ENCODE measurements around the gene CFAP20DC.
"Not testable (repeated sequence)": the region's sequence is repeated elsewhere in the genome, so short reads cannot be mapped to it uniquely, and the experiment has no call there.

CFAP20DC gene

DNA sequence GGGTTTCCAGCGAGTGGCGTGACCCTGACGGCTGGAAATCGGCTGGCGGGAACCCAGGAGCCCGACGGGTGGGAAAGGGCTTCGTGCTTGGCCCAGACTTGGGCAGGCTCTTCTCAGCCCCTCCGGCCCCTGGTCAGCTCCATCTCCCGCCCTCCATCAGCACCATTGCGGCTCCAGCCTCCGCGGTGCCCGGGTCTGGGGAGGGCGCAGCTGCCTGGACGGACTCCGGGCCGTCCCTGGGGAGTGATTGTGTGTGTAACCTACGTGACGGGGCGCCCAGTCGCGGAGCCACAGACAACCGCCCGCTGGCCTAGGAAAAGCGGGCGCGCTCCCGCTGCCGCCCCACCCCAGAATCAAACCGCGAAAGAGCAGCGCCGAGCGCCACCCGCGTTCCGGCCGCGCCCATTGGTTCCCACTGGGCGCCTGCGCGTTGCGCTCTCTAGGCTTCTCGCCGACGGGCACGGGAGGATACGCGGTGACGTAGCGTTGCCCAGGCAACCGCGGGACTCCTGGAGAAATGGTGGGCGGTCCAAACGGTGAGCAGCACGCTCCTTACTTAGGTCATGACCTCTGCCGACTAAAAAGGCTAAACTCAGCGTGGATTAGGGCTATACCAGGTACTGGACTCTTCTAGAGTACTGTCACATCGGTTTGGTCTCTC, at the start of gene CFAP20DC:
Gene CFAP20DC (minus strand): TSS at position 355 of the 661 bp plus-strand sequence. CDS start 394 bp downstream, outside the sequence.
- peak; percentile 93 for DNase-seq

DNA sequence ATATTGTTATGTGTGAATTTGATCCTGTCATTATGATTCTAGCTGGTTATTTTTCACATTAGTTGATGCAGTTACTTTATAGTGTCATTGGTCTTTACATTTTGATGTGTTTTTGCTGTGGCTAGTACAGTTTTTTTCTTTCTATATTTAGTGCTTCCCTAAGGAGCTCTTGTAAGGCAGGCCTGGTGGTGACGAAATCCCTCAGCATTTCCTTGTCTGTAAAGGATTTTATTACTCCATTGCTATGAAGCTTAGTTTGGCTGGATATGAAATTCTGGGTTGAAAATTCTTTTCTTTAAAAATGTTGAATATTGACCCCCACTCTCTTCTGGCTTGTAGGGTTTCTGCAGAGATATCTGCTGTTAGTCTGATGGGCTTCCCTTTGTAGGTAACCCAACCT, 48.7 kb upstream of the CFAP20DC start:
- not testable (repeated sequence) for DNase-seq

DNA sequence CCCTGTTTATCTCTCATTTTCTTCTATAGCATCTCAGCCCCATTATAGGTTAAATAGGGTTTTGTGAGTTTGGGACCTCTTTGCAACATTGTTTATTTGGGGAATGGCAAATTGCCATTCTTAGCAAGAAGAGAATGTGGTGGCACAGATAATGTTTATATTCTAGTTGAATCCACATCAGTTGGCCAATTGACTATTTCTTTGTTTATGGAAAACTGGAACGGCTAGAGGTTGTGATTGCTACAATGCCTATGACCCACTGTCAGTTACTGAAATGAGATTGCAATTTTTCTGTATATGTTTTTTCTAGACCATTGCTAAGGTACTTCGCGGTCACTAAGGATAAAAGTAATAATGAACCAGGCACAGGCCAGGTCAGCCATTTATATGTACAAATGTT, 44.6 kb upstream of the CFAP20DC start:
- DNase-seq, result no peak

GRCh38 chr3:59093521-59093920, 43.7 kb upstream of the CFAP20DC start:
- DNase-seq, result no peak

DNA sequence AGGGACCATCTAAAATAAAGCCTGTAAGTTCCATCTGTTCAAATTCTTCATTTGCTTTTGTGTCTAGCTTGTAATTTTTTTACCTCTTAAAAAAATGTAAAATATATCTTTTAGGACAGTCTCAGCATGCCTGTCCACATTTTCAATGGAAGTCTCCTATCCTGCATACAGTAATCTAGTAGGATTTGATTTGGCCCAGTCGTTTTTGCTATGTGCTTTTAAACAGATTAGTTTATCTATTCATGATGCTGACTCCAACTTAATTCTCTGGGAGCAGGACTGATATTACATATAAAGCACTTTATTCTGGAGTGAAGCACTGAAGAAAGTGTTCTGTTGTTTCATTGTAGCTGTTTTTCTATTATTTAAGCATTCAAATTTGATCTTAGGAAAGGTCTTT, 38.9 kb upstream of the CFAP20DC start:
- DNase-seq, result no peak

DNA sequence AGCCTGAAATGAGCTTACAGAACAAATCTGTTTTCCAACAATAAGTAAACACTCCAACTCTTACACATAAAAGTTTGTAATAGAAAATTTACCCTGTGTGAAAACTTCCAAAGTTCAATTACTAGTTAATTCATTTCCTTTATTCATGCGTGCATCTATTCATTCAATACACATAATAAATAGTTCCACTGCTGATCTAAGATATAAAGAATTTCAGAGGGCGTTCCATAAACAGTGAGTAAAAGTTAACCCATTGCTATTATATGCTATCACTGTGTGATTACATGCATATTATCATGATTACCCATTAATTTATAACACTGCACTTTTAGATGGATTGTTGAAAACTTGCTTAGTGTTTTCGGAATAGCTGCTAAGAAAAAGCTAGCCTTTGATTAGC, 36.2 kb upstream of the CFAP20DC start:
- no peak for DNase-seq

- no peak for DNase-seq
Measured at GRCh38 chr3:59084583-59084982, 34.8 kb upstream of the CFAP20DC start.

DNA sequence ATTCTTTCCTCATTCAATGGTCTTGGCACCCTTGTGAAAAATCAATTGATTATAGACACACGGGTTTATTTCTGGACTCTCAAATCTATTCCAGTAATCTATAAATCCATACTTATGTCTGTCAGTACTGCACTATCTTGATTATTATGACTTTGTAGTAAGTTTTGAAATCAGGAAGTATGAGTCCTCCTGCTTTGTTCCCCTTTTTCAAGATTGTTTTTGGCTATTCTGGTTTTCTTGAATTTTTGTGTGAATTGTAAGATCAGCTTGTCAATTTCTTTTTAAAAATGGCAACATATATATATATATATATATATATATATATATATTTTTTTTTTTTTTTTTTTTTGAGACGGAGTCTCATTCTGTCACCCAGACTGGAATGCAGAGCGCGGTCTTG, 32.3 kb upstream of the CFAP20DC start:
- DNase-seq, result no peak

GRCh38 chr3:59081071-59081470, 31.2 kb upstream of the CFAP20DC start:
- DNase-seq, result no peak

DNA sequence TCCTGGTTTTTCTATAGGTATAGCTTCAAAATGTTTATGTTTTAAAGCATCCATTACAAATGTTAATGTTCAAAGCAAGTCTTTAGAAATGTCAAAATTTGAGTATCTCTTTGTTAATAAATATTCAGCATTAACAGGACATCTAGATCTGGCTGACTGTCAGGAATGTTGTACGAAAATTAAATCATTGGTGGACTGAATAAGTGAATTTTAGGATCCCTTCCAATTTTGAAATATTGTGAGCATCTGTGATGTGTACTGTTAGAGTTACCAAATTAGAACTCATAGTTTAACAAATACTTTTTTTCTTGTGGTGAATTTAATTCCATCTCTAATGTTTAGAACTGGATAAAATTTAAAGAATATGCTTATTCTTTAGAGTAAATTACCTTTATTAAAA, 30.1 kb upstream of the CFAP20DC start:
- no peak for DNase-seq

DNA sequence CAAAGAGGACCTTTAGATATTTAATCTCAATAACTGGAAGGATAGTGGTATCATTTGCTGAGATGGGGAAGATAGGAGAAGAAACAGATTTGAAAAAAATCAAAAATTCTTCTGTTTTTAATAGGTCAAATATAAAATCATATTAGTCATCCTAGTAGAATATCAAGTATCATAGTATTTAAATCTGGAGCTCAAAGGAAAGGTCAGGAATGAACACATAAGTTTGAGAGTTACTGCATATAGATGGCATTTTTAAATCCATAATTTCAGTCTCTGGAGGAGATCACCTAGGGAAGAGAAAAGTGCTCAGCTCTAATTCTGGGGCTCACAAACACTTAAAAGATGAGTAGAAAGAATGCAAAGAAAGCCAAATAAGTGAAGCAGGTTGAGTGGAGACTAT, 24.9 kb upstream of the CFAP20DC start:
- DNase-seq, result no peak

DNA sequence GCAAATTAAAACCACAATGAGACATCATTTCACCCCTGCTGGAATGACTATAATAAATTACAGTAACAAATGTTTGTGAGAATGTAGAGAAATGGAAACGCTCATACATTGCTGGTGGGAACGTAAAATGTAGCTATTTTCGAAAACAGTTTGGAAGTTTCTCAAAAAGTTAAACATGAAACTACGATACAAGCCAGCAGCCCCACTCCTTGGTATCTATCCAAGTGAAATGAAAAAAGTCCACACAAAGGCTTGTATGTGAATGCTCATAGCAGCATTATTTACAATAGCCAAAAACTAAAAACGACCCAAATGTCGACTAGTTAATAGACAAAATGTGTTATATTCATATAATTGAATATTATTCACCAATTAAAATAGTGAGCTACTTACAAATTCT, 22.9 kb upstream of the CFAP20DC start:
- DNase-seq, result no peak

DNA sequence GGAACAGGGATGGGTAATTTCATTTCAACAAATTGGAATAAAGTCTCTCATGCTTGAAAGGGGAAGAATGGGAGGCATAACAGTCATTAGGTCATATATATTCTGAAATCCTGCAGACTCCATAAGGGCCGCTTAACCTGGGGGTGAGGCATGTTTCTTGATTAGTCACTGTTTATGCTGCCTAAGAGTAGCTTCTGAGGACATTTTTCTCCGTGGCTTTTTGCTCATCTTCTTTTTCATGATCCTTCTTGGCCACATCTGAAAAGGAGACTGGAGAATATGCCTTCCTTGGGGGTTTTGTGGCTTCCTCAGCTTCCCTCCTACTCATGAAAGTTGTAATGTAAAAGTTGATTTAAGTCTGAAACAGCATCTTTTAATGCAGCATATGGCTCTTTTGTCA, 20.0 kb upstream of the CFAP20DC start:
- DNase-seq, result no peak

DNA sequence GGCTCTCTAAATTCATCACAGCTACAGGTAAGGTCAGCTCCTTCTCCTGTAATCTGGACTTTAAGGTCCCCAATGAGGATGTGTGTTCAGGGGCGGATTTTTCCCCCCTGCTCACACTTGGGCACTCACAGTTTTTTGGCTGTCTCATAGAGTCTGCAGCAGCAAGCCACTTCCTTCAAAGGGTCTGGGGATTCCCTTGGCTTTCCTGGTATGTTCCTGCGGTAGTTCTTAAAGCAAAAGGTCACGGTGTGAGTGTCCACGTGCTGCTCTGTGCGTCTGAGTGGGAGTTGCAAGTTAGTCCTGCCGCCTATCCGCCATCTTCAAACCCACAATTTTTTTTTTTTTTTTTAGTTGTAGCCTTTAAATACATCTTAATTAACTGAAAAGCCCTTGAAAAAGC, 15.4 kb upstream of the CFAP20DC start:
- DNase-seq, result no peak

DNA sequence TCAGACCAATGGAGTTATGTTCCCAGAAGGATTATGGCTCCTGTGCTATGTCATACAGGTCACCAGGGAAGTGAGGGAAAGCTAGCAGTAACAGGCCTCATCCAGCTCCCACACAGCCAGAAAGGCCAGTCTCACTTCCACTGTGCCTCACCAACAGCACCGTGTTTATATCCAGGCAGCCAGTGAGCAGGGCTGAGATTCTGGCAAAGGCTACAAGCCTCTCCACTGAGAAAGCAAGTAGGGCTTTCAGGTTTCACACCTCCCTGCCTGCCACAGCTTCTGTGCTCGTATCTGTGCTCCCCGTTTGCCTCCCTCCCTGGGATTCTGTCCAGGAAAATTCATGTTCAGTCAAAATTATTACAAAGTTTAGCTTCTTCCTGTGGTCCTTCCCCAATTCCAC, 14.9 kb upstream of the CFAP20DC start:
- no peak for DNase-seq

- DNase-seq, result no peak
Measured at GRCh38 chr3:59064276-59064675, 14.5 kb upstream of the CFAP20DC start.

- no peak for DNase-seq
Measured at GRCh38 chr3:59056706-59057105, 6.9 kb upstream of the CFAP20DC start.

GRCh38 chr3:59052803-59053411, 3.1 kb upstream of the CFAP20DC start:
- DNase-seq, result peak; percentile 13

GRCh38 chr3:59050811-59051414, 1.1 kb upstream of the CFAP20DC start:
- DNase-seq, result not testable (repeated sequence)

GRCh38 chr3:59046839-59047238, 3.0 kb downstream of the CFAP20DC start:
- DNase-seq, result no peak

GRCh38 chr3:59043391-59043790, 6.4 kb downstream of the CFAP20DC start:
- no peak for DNase-seq

DNA sequence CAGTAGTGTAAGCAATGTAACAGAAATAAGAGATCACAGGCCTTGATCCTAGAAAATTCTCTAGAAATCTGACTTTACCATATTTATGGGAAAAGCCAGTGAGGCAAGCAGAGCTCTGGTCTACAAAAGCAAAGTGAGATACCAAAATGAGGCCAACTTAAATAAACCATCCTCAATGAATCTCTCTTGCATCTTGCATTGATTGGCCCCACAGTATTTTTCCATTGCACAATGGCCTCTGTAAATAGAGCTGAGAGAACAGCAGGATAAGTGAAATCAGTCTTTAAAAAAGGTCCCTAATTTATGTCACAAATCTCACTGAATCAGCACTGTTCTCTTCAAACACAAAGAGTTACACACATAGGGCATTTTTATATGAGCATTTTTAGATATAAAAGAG, 8.9 kb downstream of the CFAP20DC start:
- DNase-seq, result no peak

DNA sequence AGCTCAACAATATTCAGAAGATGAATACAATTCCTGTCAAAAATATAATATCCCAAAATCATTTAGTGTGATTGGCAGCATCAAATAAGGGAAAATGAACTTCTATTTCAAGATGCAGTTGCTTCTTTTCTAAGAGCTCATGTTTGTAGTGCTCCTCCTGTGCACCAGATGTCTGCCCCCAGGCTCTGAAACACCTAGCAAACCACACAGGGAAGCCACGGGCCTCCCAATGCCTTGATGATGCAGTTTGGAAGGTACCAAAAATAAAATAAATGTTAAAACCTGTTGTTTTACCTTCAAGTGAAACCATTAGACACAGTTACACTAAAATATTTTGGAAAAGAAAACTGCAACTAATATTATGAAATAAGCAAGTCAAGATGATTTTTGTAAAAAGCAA, 22.2 kb downstream of the CFAP20DC start:
- no peak for DNase-seq

GRCh38 chr3:59023612-59024011, 26.2 kb downstream of the CFAP20DC start:
- no peak for DNase-seq

DNA sequence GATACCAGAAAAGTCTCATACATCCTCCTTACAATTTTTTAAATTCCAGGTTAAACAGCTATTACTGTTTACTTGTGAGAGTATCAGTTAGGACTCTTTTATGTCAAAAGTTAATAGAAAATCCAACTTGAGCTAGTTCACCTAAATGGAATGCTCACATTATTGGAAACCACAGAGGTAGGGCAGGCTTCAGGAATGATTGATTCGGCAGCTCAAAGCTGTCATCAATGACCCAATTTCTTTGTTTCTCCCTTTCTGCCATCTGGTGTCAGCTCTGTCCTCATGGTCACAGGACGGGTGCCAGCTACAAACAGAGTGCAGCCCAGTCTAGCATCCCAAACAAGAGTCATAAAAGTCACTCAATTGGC, 32.2 kb downstream of the CFAP20DC start:
- DNase-seq, result no peak

Data from T1000 (cell line).